Measurements from ENCODE around the gene GDF7. TPM values are rescaled to one million over a fixed set of nuclear protein-coding genes. Genes with fewer than 3 reads are reported as not detected.
"Not testable (repeated sequence)": the region's sequence is repeated elsewhere in the genome, so short reads cannot be mapped to it uniquely, and the experiment has no call there.

Gene GDF7
- total RNA-seq, 1 donor from 2014 or later = 3.0 TPM

DNA sequence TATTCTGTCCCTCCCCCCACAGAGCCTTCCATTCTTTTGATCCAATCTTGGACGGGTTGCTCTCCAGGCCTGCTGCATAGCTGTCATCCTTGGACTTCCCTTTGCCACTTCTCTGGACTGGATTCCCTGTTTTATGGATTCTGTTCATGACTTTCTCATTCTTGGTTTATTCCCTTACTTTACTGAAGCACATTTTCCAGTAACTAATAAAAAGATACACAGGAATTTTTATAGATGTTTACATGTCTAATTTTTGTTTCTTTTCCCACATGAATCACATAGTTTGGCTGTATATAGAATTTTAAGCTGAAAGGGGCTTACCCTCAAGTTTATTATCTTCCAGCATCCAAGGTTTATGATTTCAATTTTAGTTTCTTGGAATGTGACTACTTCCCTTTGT is 37.9 kb downstream of the GDF7 start:
- H3K4me1 Mint-ChIP-seq = peaks cover 4% of the 10 kb centered on the region
- H3K9me3 Mint-ChIP-seq = peaks cover 7% of the 10 kb centered on the region
- no peak overlapping the region for H3K4me3 Mint-ChIP-seq
- peaks cover 6% of the 10 kb centered on the region for H3K36me3 Mint-ChIP-seq
- TF ChIP-seq, protein P1, sequence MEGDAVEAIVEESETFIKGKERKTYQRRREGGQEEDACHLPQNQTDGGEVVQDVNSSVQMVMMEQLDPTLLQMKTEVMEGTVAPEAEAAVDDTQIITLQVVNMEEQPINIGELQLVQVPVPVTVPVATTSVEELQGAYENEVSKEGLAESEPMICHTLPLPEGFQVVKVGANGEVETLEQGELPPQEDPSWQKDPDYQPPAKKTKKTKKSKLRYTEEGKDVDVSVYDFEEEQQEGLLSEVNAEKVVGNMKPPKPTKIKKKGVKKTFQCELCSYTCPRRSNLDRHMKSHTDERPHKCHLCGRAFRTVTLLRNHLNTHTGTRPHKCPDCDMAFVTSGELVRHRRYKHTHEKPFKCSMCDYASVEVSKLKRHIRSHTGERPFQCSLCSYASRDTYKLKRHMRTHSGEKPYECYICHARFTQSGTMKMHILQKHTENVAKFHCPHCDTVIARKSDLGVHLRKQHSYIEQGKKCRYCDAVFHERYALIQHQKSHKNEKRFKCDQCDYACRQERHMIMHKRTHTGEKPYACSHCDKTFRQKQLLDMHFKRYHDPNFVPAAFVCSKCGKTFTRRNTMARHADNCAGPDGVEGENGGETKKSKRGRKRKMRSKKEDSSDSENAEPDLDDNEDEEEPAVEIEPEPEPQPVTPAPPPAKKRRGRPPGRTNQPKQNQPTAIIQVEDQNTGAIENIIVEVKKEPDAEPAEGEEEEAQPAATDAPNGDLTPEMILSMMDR (IDR thresholded peaks at IDR 0.05; ENCODE audit: unreplicated experiment) = no peak
- no peak for DNase-seq (ENCODE audit: low spot score in 2 of 2, unreplicated experiment in 2 of 2)
- no peak overlapping the region for H3K27ac Mint-ChIP-seq
- no peaks in the 10 kb centered on the region for H3K27me3 Mint-ChIP-seq (ENCODE audit: low read depth)

- H3K4me1 Mint-ChIP-seq = peaks cover 4% of the 10 kb centered on the region
- peaks cover 13% of the 10 kb centered on the region for H3K36me3 Mint-ChIP-seq
- H3K4me3 Mint-ChIP-seq = no peak overlapping the region
- peaks cover 7% of the 10 kb centered on the region for H3K9me3 Mint-ChIP-seq
- H3K27ac Mint-ChIP-seq = no peak overlapping the region
- DNase-seq (ENCODE audit: low spot score in 2 of 2, unreplicated experiment in 2 of 2) = no peak
- H3K27me3 Mint-ChIP-seq (ENCODE audit: low read depth) = no peaks in the 10 kb centered on the region
- TF ChIP-seq, protein P1 (IDR thresholded peaks at IDR 0.05; ENCODE audit: unreplicated experiment) = no peak
Measured at GRCh38 chr2:20706217-20706616, 39.3 kb downstream of the GDF7 start.

DNA sequence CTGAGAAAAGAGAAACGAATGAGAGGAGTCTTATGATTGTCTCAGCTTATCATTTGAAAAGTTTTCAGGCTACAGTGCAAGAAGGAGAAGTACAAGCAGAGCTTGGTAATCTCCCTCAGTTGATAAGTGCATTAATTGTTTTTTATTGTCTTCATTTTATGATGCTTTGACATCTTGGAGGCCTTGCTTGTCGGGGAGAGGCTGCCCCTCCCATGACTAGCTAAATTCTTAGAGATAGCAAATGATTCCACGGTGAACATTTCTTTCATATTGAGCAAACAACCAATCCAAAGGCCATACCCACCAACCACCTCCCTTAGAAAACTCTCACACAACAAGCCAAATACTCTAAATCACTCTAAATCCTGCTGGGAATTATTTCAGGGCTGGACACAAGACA is 39.8 kb downstream of the GDF7 start:
- no peaks in the 10 kb centered on the region for H3K27me3 Mint-ChIP-seq (ENCODE audit: low read depth)
- no peak overlapping the region for H3K4me3 Mint-ChIP-seq
- H3K36me3 Mint-ChIP-seq = peaks cover 17% of the 10 kb centered on the region
- TF ChIP-seq, protein P1 (IDR thresholded peaks at IDR 0.05; ENCODE audit: unreplicated experiment) = no peak
- peaks cover 11% of the 10 kb centered on the region for H3K9me3 Mint-ChIP-seq
- H3K27ac Mint-ChIP-seq = no peak overlapping the region
- no peak for DNase-seq (ENCODE audit: low spot score in 2 of 2, unreplicated experiment in 2 of 2)
- H3K4me1 Mint-ChIP-seq = peaks cover 4% of the 10 kb centered on the region

GRCh38 chr2:20707601-20708000 is 40.7 kb downstream of the GDF7 start:
- Mint-ChIP-seq H3K27me3 (ENCODE audit: low read depth) (no peaks in the 10 kb centered on the region), H3K4me3 (no peak overlapping the region), H3K4me1 (no peaks in the 10 kb centered on the region), H3K9me3 (peaks cover 13% of the 10 kb centered on the region), H3K36me3 (peaks cover 23% of the 10 kb centered on the region), H3K27ac (no peak overlapping the region)
- no peak for DNase-seq (ENCODE audit: low spot score in 2 of 2, unreplicated experiment in 2 of 2)
- TF ChIP-seq, protein P1 (IDR thresholded peaks at IDR 0.05; ENCODE audit: unreplicated experiment) = no peak

DNA sequence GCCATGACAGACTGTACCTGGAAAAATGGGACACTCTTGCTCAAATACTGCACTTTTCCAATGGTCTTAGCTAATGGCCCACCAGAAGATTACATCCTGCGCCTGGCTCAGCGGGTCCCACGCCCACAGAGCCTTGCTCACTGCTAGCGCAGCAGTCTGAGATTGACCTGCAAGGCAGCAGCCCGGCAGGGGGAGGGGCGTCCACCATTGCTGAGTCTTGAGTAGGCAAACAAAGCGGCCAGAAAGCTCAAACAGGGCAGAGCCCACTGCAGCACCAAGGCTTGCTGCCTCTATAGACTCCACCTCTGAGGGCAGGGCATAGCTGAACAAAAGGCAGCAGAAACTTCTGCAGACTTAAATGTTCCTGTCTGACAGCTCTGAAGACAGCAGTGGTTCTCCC is 44.7 kb downstream of the GDF7 start:
- H3K27ac Mint-ChIP-seq; H3K27me3 Mint-ChIP-seq (ENCODE audit: low read depth); H3K4me3 Mint-ChIP-seq; DNase-seq (ENCODE audit: low spot score in 2 of 2, unreplicated experiment in 2 of 2); H3K4me1 Mint-ChIP-seq: not testable (repeated sequence)
- Mint-ChIP-seq H3K36me3 (peaks cover 51% of the 10 kb centered on the region), H3K9me3 (peaks cover 32% of the 10 kb centered on the region)

DNA sequence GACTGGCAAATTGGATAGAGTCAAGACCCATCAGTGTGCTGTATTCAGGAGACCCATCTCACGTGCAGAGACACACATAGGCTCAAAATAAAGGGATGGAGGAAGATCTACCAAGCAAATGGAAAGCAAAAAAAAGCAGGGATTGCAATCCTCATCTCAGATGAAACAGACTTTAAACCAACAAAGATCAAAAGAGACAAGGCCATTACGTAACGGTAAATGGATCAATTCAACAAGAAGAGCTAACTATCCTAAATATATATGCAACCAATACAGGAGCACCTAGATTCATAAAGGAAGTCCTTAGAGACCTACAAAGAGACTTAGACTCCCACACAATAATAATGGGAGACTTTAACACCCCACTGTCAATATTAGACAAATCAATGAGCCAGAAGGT is 46.6 kb downstream of the GDF7 start:
- not testable (repeated sequence) for H3K4me1 Mint-ChIP-seq; H3K27me3 Mint-ChIP-seq (ENCODE audit: low read depth); H3K27ac Mint-ChIP-seq; H3K4me3 Mint-ChIP-seq; DNase-seq (ENCODE audit: low spot score in 2 of 2, unreplicated experiment in 2 of 2)
- Mint-ChIP-seq H3K9me3 (peaks cover 51% of the 10 kb centered on the region), H3K36me3 (peaks cover 66% of the 10 kb centered on the region)

GRCh38 chr2:20714412-20714811 is 47.5 kb downstream of the GDF7 start:
- H3K9me3 Mint-ChIP-seq = peaks cover 57% of the 10 kb centered on the region
- H3K27ac Mint-ChIP-seq; DNase-seq (ENCODE audit: low spot score in 2 of 2, unreplicated experiment in 2 of 2); H3K4me1 Mint-ChIP-seq; H3K27me3 Mint-ChIP-seq (ENCODE audit: low read depth); H3K4me3 Mint-ChIP-seq: not testable (repeated sequence)
- peaks cover 72% of the 10 kb centered on the region for H3K36me3 Mint-ChIP-seq

DNA sequence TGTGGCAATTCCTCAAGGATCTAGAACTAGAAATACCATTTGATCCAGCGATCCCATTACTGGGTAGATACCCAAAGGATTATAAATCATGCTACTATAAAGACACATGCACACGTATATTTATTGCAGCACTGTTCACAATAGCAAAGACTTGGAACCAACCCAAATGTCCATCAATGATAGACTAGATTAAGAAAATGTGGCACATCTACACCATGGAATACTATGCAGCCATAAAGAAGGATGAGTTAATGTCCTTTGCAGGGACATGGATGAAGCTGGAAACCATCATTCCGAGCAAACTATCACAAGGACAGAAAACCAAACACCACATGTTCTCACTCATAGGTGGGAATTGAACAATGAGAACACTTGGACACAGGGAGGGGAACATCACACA is 49.2 kb downstream of the GDF7 start:
- not testable (repeated sequence) for DNase-seq (ENCODE audit: low spot score in 2 of 2, unreplicated experiment in 2 of 2); H3K27me3 Mint-ChIP-seq (ENCODE audit: low read depth); H3K27ac Mint-ChIP-seq; H3K4me3 Mint-ChIP-seq; H3K4me1 Mint-ChIP-seq
- H3K36me3 Mint-ChIP-seq = peaks cover 82% of the 10 kb centered on the region
- peaks cover 75% of the 10 kb centered on the region for H3K9me3 Mint-ChIP-seq
